Measurements from ENCODE around the gene PXDN.
"Not testable (repeated sequence)": the region's sequence is repeated elsewhere in the genome, so short reads cannot be mapped to it uniquely, and the experiment has no call there.

Gene PXDN

GRCh38 chr2:1740716-1741589 is 3.4 kb downstream of the PXDN start:
- no peak for DNase-seq (ENCODE audit: low spot score)

- no peak for DNase-seq (ENCODE audit: low spot score)
Observed at GRCh38 chr2:1739961-1740715, 4.2 kb downstream of the PXDN start.

GRCh38 chr2:1739322-1739957 is 4.9 kb downstream of the PXDN start:
- no peak for DNase-seq (ENCODE audit: low spot score)

DNA sequence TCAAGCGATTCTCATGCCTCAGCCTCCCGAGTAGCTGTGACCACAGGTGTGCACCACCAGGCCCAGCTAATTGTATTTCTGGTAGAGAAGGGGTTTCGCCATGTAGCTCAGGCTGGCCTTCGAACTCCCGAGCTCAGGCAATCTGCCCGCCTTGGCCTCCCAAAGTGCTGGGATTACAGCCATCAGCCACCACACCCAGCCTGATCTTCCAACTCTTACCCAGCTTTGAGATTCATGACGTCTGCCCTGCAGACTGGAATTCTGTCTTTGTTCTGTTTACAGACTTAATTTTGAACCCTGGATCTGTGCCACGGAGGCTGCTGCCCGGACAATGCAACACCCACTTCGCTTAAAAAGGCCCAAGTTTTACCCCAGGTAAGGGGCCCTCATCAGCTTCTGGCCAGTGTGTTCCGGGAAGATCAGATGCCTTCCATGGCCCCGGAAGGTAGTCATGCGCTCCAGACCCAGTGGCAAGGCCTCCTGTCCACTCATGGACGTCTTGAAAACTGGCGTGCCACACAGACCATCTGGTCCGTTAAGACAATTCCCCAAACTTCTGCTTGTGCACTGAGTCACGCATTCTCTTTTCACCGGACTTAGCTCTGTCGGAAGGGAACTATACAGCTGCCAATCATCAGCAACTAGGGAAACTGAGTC is 5.5 kb downstream of the PXDN start:
- no peak for DNase-seq (ENCODE audit: low spot score)

GRCh38 chr2:1738163-1738562 is 6.2 kb downstream of the PXDN start:
- no peak for DNase-seq (ENCODE audit: low spot score)

DNA sequence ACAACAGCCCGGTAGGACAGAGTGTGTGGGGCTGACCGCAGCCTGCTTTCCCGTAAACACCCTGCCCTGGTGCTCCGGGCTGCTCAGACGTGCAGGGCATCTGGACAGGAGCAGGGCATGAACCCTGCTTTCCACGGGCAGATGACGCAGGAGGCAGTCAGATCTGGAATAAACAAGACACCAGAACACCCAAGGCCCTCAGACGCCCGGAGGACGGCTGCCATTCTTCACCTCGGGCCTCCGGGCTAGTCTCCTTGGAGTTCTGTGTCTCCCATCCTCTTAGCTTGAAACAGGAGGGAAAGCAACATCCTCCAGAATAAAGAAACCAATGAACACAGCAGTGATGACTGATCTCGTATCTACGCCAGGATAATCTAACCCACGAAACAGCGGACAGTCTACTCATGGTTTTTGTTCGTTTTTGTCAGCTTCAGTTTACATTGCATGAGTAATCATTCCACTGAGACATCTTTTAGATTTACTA is 7.3 kb downstream of the PXDN start:
- peak; percentile 59 for DNase-seq (ENCODE audit: low spot score)

- peak; percentile 40 for DNase-seq (ENCODE audit: low spot score)
Observed at GRCh38 chr2:1736045-1736444, 8.3 kb downstream of the PXDN start.

DNA sequence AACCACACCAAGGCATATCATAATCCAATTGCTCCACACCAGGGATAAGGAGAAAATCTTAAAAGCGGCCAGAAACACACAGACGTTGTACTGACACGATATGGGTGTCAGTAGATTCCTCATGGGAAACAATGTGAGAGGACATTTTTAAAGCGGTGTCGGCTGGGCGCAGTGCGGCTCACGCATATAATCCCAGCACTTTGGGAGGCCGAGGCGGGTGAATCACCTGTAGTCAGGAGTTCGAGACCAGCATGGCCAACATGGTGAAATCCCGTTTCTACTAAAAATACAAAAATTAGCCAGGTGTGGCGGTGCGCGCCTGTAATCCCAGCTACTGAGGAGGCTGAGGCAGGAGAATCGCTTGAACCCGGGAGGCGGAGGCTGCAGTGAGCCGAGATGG is 11.0 kb downstream of the PXDN start:
- DNase-seq (ENCODE audit: low spot score), result not testable (repeated sequence)

GRCh38 chr2:1731963-1732768 is 12.1 kb downstream of the PXDN start:
- DNase-seq (ENCODE audit: low spot score), result peak; percentile 68

GRCh38 chr2:1731447-1731962 is 12.8 kb downstream of the PXDN start:
- DNase-seq (ENCODE audit: low spot score), result peak; percentile 69

- peak; percentile 83 for DNase-seq (ENCODE audit: low spot score)
Observed at GRCh38 chr2:1730015-1730927, 14.0 kb downstream of the PXDN start.

GRCh38 chr2:1729242-1729641 is 15.1 kb downstream of the PXDN start:
- no peak for DNase-seq (ENCODE audit: low spot score)

- DNase-seq (ENCODE audit: low spot score), result no peak
Observed at GRCh38 chr2:1728821-1729220, 15.5 kb downstream of the PXDN start.

- no peak for DNase-seq (ENCODE audit: low spot score)
Observed at GRCh38 chr2:1727796-1728474, 16.4 kb downstream of the PXDN start.

DNA sequence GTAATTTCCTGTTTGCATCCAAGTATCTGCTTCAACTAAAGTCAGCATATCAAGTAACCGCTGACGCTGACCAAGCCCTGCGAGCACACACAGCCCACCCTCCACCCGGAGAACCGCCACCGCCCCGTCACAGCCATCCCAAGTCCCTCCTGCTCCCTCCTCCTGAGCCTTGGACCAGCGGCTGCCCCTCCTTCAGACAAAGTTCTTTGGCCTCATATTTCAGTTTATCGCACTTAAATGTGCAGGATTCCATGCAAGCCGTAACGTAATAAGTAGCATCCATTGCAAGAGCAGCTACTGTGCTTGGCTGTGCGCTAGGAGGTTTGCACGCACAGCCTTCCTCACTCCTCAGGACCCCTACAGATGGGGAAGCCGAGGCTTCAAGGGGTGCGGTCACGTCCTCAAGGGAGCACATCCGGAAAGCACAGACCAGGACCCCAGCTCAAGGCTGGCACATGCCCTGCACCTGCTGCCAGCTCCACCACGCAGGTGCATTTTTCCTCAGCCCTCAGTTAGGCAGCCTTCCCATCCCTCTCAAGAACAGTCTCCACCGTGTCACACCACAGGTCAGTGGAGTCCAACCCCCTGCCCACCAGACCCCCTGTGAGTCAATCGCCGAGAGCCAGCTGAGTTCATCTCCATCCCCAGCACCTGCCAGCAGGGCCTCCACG is 17.1 kb downstream of the PXDN start:
- no peak for DNase-seq (ENCODE audit: low spot score)

DNA sequence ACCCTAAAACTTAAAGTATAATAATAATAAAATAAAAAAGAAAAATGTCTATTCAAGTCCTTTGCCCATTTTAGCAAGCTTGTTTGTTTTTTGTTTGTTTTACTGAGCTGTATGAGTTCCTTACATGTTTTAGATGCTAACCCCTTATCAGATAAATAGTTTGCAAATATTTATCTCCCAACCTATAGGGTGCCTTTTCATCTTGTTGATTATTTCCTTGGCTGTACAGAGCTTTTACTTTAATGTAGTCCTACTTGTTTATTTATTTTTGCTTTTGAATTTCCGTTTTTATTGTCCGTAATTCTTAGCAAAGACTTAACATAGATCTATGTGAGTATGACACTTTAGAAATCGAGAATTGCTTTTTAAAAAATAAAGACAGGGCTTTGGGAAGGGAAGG is 17.8 kb downstream of the PXDN start:
- no peak for DNase-seq (ENCODE audit: low spot score)

- not testable (repeated sequence) for DNase-seq (ENCODE audit: low spot score)
Observed at GRCh38 chr2:1724351-1724750, 20.0 kb downstream of the PXDN start.

DNA sequence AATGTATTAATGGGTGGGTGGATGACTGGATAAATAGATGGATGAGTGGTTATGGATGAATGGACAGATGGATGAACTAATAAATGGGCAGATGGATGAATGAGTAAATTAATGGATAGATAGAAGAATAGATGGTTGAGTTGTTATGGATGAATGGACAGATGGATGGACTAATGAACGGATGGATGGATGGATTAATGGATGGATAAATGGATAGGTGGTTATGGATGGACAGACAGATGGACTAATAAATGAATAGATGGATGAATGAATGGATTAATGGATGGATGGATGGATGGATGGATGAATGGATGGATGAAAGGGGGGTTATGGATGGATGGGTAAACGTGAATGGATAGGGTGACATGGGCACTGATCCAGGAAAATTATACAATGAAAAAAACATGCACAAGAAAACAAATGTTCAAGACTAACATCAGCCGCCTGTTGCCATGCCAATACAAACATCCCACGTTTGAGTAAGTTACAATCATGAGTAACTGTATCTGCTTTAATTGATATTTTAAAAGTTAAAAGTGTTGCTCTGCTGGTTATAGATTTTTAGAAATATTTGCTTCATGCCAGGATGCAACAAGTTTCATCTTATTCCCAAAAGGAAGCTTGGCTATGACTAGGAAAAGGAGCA is 20.8 kb downstream of the PXDN start:
- DNase-seq (ENCODE audit: low spot score), result no peak

All from AG08395 (cell line).